WTC11 (cell line): ENCODE results near the gene LPCAT3. TPM values are rescaled to one million over a fixed set of nuclear protein-coding genes. Genes with fewer than 3 reads are reported as not detected.

Experiments used
- ELF4 ChIP-seq: sonication (generic); formaldehyde crosslinking; IDR thresholded peaks from 2 replicates; pipeline ENCODE4 v1.8.1; 2022; ENCODE audit warnings: low read depth, mild to moderate bottlenecking, moderate library complexity, missing genetic modification reagents
- GABPB1 ChIP-seq: sonication (generic); formaldehyde crosslinking; IDR thresholded peaks from 2 replicates; pipeline ENCODE4 v1.8.1; 2023; ENCODE audit warnings: mild to moderate bottlenecking, missing genetic modification reagents
- GRHL2 ChIP-seq: fragments of 250-450 bp; sonication (Bioruptor Pico); IDR thresholded peaks from 2 replicates; pipeline ENCODE4 v1.8.0; 2022; ENCODE audit warnings: mild to moderate bottlenecking, moderate library complexity; ENCODE audit not compliant: insufficient replicate concordance, severe bottlenecking
- IRF2 ChIP-seq: sonication (generic); formaldehyde crosslinking; IDR thresholded peaks from 2 replicates; pipeline ENCODE4 v1.8.0; 2022; ENCODE audit warnings: low read depth, missing genetic modification reagents, borderline replicate concordance
- KAT7 ChIP-seq: sonication (generic); formaldehyde crosslinking; IDR thresholded peaks from 2 replicates; pipeline ENCODE4 v1.8.1; 2023; ENCODE audit warnings: missing genetic modification reagents, mild to moderate bottlenecking, borderline replicate concordance
- NFYB ChIP-seq: sonication (generic); formaldehyde crosslinking; conservative IDR thresholded peaks from 2 replicates; pipeline ENCODE4 v1.8.0; 2022; ENCODE audit warnings: low read depth, missing genetic modification reagents
- RELA ChIP-seq: sonication (generic); formaldehyde crosslinking; IDR thresholded peaks from 2 replicates; pipeline ENCODE4 v1.8.1; 2022; ENCODE audit warnings: missing genetic modification reagents, mild to moderate bottlenecking, borderline replicate concordance
- RORB ChIP-seq: fragments of 250-450 bp; sonication (Bioruptor Pico); IDR thresholded peaks from 2 replicates; pipeline ENCODE4 v1.9.0; 2021; ENCODE audit warnings: mild to moderate bottlenecking
- SOX15 ChIP-seq: fragments of 250-450 bp; sonication (Bioruptor Pico); IDR thresholded peaks from 2 replicates; pipeline ENCODE4 v1.9.0; 2021; ENCODE audit warnings: mild to moderate bottlenecking
- TCF7 ChIP-seq: sonication (generic); formaldehyde crosslinking; IDR thresholded peaks from 2 replicates; pipeline ENCODE4 v1.8.0; 2022; ENCODE audit warnings: mild to moderate bottlenecking, low read depth, missing genetic modification reagents, moderate library complexity
- TP53 ChIP-seq: sonication (generic); formaldehyde crosslinking; IDR thresholded peaks from 2 replicates; pipeline ENCODE4 v1.8.1; 2023; ENCODE audit warnings: mild to moderate bottlenecking, missing genetic modification reagents
- ZBTB21 ChIP-seq: sonication (generic); formaldehyde crosslinking; IDR thresholded peaks from 2 replicates; pipeline ENCODE4 v1.8.1; 2023; ENCODE audit warnings: mild to moderate bottlenecking, missing genetic modification reagents, borderline replicate concordance
- ZNF317 ChIP-seq: sonication (generic); formaldehyde crosslinking; IDR thresholded peaks from 2 replicates; pipeline ENCODE4 v1.8.1; 2023; ENCODE audit warnings: low read depth, mild to moderate bottlenecking, moderate library complexity, missing genetic modification reagents, borderline replicate concordance
- total RNA-seq: library from RNA; stranded (reverse); gene quantifications from 3 replicates; pipeline ENCODE4 v1.2.3, GENCODE V29; 2021
- TF ChIP-seq, protein P1 (sequence below): sonication (generic); formaldehyde crosslinking; IDR thresholded peaks from 2 replicates; pipeline ENCODE4 v1.8.1; 2022; ENCODE audit warnings: low read depth, mild to moderate bottlenecking, moderate library complexity, missing genetic modification reagents, borderline replicate concordance
- TF ChIP-seq, protein P2 (sequence below): sonication (generic); formaldehyde crosslinking; conservative IDR thresholded peaks from 2 replicates; pipeline ENCODE4 v1.8.1; 2023; ENCODE audit warnings: mild to moderate bottlenecking, low read depth, missing genetic modification reagents, moderate library complexity
- TF ChIP-seq, protein P3 (sequence below): fragments of 250-450 bp; sonication (Bioruptor Pico); IDR thresholded peaks from 2 replicates; pipeline ENCODE4 v1.9.0; 2021; ENCODE audit warnings: mild to moderate bottlenecking
- TF ChIP-seq, protein P4 (sequence below): sonication (generic); formaldehyde crosslinking; IDR thresholded peaks from 2 replicates; pipeline ENCODE4 v1.8.0; 2022; ENCODE audit warnings: mild to moderate bottlenecking, missing genetic modification reagents
- TF ChIP-seq, protein P5 (sequence below): fragments of 250-450 bp; sonication (Bioruptor Pico); conservative IDR thresholded peaks from 2 replicates; pipeline ENCODE4 v1.9.0; 2021; ENCODE audit warnings: mild to moderate bottlenecking
- TF ChIP-seq, protein P6 (sequence below): sonication (generic); formaldehyde crosslinking; IDR thresholded peaks from 2 replicates; pipeline ENCODE4 v1.8.0; 2023; ENCODE audit warnings: missing genetic modification reagents, mild to moderate bottlenecking, borderline replicate concordance
- TF ChIP-seq, protein P7 (sequence below): sonication (generic); formaldehyde crosslinking; IDR thresholded peaks from 2 replicates; pipeline ENCODE4 v1.8.0; 2023; ENCODE audit warnings: mild to moderate bottlenecking, missing genetic modification reagents
- TF ChIP-seq, protein P8 (sequence below): sonication (generic); formaldehyde crosslinking; IDR thresholded peaks from 2 replicates; pipeline ENCODE4 v1.8.1; 2022; ENCODE audit warnings: low read depth, missing genetic modification reagents, borderline replicate concordance

The LPCAT3 gene
- total RNA-seq, 1 experiment from 2014 or later, result 40.0 TPM

DNA sequence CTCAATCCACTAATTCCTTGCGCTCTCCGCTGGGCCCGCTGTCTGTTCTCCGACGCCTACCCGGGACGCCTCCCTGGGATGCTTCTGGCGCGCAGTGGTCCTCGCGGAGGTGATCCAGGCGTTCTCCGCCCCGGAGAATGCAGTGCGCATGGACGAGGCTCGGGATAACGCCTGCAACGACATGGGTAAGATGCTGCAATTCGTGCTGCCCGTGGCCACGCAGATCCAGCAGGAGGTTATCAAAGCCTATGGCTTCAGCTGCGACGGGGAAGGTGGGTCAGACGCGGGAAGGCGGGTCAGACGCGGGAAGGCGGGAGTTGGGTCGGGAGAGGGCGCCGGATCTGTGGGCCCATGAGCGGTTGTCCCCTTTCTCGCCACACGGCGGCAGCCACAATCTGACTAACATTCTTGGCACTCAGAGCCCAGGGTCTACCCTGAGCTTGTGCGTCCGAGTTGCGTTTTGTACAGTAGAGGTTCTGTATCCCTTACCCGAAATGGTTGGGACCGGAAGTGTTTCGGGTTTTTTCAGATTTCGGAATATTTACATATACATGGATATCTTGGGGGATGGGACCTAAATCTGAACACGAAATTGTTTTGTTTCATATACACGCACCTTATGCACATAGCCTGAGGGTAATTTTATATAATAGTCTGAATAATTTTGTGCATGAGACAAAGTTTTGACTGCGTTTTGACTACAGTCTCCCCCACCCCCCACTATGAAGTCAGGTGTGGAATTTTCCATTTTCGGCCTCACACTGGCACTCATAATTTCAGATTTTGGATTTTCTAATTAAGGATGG lies 73.7 kb downstream of the LPCAT3 start (continued):
- TF ChIP-seq, protein P1, sequence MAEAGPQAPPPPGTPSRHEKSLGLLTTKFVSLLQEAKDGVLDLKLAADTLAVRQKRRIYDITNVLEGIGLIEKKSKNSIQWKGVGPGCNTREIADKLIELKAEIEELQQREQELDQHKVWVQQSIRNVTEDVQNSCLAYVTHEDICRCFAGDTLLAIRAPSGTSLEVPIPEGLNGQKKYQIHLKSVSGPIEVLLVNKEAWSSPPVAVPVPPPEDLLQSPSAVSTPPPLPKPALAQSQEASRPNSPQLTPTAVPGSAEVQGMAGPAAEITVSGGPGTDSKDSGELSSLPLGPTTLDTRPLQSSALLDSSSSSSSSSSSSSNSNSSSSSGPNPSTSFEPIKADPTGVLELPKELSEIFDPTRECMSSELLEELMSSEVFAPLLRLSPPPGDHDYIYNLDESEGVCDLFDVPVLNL (CRISPR knock-in tag), result no peak
- TF ChIP-seq NFYB (CRISPR knock-in tag) (no peak), KAT7 (no peak), RELA (peak; percentile 30; the same call in 1 of the 2 replicates), GABPB1 (CRISPR knock-in tag) (peak; percentile 3; the same call in 1 of the 2 replicates), TCF7 (no peak; the same call in 1 of the 2 replicates), IRF2 (no peak), TP53 (CRISPR knock-in tag) (no peak), GRHL2 (CRISPR knock-in tag) (no peak), RORB (CRISPR knock-in tag) (no peak), ZNF317 (no peak), SOX15 (CRISPR knock-in tag) (no peak), ZBTB21 (CRISPR knock-in tag) (0 out of 2 replicates have a peak, but pooled peaks have one; percentile 43), ELF4 (no peak)
- TF ChIP-seq, protein P2, sequence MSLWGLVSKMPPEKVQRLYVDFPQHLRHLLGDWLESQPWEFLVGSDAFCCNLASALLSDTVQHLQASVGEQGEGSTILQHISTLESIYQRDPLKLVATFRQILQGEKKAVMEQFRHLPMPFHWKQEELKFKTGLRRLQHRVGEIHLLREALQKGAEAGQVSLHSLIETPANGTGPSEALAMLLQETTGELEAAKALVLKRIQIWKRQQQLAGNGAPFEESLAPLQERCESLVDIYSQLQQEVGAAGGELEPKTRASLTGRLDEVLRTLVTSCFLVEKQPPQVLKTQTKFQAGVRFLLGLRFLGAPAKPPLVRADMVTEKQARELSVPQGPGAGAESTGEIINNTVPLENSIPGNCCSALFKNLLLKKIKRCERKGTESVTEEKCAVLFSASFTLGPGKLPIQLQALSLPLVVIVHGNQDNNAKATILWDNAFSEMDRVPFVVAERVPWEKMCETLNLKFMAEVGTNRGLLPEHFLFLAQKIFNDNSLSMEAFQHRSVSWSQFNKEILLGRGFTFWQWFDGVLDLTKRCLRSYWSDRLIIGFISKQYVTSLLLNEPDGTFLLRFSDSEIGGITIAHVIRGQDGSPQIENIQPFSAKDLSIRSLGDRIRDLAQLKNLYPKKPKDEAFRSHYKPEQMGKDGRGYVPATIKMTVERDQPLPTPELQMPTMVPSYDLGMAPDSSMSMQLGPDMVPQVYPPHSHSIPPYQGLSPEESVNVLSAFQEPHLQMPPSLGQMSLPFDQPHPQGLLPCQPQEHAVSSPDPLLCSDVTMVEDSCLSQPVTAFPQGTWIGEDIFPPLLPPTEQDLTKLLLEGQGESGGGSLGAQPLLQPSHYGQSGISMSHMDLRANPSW (CRISPR knock-in tag), result no peak
- TF ChIP-seq, protein P3, sequence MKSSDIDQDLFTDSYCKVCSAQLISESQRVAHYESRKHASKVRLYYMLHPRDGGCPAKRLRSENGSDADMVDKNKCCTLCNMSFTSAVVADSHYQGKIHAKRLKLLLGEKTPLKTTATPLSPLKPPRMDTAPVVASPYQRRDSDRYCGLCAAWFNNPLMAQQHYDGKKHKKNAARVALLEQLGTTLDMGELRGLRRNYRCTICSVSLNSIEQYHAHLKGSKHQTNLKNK, result no peak
- TF ChIP-seq, protein P4, sequence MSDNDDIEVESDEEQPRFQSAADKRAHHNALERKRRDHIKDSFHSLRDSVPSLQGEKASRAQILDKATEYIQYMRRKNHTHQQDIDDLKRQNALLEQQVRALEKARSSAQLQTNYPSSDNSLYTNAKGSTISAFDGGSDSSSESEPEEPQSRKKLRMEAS (CRISPR knock-in tag), result 0 out of 2 replicates have a peak, but pooled peaks have one; percentile 51
- TF ChIP-seq, protein P5, sequence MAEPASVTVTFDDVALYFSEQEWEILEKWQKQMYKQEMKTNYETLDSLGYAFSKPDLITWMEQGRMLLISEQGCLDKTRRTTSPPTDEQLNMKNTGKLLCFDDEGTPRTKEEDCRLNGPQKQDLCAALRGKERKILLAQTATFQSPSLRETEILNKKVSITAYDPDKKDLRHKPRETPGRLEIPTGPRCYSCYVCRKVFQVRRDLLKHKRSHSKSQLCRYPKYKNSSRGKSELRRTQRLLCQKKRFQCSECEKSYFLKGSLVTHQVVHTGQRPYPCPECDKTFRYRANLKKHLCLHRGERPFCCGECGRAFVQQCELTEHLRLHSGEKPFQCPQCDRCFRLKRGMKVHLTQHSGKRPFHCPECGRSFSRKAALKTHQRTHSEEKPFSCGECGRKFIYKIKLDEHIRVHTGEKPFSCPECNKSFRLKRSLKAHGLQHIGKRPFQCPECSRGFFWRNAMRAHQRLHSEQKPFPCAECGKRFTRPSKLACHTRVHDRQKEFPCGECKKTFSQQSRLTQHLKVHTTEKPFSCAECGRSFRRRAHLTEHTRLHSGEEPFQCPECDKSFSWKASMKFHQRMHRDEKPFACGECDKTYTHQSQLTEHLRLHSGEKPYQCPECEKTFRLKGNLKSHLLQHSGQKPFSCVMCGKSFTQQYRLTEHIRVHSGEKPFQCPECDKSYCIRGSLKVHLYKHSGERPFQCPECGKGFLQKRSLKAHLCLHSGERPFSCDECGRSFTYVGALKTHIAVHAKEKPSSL (CRISPR knock-in tag), result no peak
- TF ChIP-seq, protein P6, sequence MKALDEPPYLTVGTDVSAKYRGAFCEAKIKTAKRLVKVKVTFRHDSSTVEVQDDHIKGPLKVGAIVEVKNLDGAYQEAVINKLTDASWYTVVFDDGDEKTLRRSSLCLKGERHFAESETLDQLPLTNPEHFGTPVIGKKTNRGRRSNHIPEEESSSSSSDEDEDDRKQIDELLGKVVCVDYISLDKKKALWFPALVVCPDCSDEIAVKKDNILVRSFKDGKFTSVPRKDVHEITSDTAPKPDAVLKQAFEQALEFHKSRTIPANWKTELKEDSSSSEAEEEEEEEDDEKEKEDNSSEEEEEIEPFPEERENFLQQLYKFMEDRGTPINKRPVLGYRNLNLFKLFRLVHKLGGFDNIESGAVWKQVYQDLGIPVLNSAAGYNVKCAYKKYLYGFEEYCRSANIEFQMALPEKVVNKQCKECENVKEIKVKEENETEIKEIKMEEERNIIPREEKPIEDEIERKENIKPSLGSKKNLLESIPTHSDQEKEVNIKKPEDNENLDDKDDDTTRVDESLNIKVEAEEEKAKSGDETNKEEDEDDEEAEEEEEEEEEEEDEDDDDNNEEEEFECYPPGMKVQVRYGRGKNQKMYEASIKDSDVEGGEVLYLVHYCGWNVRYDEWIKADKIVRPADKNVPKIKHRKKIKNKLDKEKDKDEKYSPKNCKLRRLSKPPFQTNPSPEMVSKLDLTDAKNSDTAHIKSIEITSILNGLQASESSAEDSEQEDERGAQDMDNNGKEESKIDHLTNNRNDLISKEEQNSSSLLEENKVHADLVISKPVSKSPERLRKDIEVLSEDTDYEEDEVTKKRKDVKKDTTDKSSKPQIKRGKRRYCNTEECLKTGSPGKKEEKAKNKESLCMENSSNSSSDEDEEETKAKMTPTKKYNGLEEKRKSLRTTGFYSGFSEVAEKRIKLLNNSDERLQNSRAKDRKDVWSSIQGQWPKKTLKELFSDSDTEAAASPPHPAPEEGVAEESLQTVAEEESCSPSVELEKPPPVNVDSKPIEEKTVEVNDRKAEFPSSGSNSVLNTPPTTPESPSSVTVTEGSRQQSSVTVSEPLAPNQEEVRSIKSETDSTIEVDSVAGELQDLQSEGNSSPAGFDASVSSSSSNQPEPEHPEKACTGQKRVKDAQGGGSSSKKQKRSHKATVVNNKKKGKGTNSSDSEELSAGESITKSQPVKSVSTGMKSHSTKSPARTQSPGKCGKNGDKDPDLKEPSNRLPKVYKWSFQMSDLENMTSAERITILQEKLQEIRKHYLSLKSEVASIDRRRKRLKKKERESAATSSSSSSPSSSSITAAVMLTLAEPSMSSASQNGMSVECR (CRISPR knock-in tag), result no peak; the same call in 1 of the 2 replicates
- TF ChIP-seq, protein P7, sequence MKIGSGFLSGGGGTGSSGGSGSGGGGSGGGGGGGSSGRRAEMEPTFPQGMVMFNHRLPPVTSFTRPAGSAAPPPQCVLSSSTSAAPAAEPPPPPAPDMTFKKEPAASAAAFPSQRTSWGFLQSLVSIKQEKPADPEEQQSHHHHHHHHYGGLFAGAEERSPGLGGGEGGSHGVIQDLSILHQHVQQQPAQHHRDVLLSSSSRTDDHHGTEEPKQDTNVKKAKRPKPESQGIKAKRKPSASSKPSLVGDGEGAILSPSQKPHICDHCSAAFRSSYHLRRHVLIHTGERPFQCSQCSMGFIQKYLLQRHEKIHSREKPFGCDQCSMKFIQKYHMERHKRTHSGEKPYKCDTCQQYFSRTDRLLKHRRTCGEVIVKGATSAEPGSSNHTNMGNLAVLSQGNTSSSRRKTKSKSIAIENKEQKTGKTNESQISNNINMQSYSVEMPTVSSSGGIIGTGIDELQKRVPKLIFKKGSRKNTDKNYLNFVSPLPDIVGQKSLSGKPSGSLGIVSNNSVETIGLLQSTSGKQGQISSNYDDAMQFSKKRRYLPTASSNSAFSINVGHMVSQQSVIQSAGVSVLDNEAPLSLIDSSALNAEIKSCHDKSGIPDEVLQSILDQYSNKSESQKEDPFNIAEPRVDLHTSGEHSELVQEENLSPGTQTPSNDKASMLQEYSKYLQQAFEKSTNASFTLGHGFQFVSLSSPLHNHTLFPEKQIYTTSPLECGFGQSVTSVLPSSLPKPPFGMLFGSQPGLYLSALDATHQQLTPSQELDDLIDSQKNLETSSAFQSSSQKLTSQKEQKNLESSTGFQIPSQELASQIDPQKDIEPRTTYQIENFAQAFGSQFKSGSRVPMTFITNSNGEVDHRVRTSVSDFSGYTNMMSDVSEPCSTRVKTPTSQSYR, result 0 out of 2 replicates have a peak, but pooled peaks have one; percentile 24
- TF ChIP-seq, protein P8, sequence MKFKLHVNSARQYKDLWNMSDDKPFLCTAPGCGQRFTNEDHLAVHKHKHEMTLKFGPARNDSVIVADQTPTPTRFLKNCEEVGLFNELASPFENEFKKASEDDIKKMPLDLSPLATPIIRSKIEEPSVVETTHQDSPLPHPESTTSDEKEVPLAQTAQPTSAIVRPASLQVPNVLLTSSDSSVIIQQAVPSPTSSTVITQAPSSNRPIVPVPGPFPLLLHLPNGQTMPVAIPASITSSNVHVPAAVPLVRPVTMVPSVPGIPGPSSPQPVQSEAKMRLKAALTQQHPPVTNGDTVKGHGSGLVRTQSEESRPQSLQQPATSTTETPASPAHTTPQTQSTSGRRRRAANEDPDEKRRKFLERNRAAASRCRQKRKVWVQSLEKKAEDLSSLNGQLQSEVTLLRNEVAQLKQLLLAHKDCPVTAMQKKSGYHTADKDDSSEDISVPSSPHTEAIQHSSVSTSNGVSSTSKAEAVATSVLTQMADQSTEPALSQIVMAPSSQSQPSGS (CRISPR knock-in tag), result no peak
